GM12872 (cell line): ENCODE measurements around the gene HSPBAP1.

ENCODE experiments used
- CTCF ChIP-seq: IDR thresholded peaks from 3 replicates; pipeline ENCODE4 v1.5.1; 2011; ENCODE audit warnings: low read depth, mild to moderate bottlenecking, low read length, moderate library complexity; ENCODE audit not compliant: insufficient read depth

The HSPBAP1 gene

GRCh38 chr3:122748347-122748746 is 45.3 kb downstream of the HSPBAP1 start:
- no peak for TF ChIP-seq CTCF

DNA sequence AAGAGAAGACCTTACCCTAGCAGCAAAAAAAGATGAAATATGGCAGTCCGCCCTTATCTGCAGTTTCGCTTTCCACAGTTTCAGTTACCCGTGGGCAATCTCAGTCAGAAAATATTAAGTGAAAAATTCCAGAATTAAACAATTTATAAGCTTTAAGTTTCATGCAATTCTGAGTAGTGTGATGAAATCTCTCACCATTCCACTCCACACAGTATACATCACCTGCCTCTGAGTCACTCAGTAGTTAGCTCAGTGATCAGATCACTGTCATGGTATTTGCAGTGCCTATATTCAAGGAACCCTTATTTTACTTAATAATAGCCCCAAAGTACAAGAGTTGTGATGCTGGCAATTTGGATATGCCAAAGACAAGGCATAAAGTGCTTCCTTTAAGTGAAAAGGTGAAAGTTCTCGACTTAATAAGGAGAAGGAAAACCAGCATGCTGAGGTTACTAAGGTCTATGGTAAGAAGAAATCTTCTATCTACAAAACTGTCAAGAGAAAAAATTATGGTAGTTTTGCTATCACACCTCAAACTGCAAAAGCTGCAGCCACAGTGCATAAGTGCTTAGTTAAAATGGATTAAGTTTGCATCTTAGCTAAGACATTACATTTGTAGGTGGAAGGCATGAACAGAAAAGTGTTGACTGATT is 48.1 kb downstream of the HSPBAP1 start:
- TF ChIP-seq CTCF = no peak

- TF ChIP-seq CTCF = no peak
Observed at GRCh38 chr3:122743581-122744120, 50.0 kb downstream of the HSPBAP1 start.

DNA sequence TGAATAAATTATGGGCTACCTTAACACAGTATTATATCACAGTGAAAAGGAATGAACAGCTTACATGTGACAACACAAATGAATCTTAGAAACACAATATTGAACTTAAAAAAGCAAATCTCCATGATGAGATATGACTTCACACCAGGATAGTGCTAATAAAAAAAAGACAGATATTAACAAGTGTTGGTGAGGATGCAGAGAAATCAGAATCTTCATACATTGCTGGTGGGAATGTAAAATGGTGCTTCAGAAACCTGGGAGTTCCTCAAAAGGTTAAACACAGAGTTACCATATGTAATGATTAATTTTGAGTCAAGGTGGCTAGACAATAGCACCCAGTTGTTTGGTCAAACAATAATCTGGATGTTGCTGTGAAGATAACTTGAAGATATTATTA is 51.4 kb downstream of the HSPBAP1 start:
- TF ChIP-seq CTCF = no peak

DNA sequence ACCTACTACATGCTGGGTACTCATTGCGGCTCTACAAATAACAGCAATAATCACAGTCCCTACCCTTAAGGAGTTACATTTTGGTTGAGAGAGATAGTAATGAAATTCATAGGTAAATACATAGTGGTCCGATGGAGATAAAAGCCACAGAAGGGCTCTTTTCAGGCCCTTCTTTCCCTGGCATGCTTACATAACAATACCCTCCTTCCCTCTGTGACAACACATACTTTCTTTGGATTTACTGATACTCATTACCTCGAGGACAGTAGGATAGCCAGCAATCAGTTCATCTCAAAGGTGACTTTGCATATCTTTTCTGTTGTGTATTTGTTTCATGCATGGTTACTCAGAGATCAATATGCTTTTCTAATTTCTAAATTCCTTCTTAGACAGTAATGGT is 54.5 kb downstream of the HSPBAP1 start:
- no peak for TF ChIP-seq CTCF

- no peak for TF ChIP-seq CTCF
Observed at GRCh38 chr3:122730240-122730639, 63.4 kb downstream of the HSPBAP1 start.

- TF ChIP-seq CTCF = no peak
Observed at GRCh38 chr3:122728756-122729514, 64.7 kb downstream of the HSPBAP1 start.
